ENCODE data around the gene SP100. TPM values are rescaled to one million over a fixed set of nuclear protein-coding genes. Genes with fewer than 3 reads are reported as not detected.
"Not testable (repeated sequence)": the region's sequence is repeated elsewhere in the genome, so short reads cannot be mapped to it uniquely, and the experiment has no call there.

The SP100 gene
- not detected in 2 replicates for polyA plus RNA-seq (2014; cell fraction: cytosol; rRNA removed)
- not detected in 2 replicates for polyA plus RNA-seq (2014; cell fraction: nucleus; rRNA removed)

DNA sequence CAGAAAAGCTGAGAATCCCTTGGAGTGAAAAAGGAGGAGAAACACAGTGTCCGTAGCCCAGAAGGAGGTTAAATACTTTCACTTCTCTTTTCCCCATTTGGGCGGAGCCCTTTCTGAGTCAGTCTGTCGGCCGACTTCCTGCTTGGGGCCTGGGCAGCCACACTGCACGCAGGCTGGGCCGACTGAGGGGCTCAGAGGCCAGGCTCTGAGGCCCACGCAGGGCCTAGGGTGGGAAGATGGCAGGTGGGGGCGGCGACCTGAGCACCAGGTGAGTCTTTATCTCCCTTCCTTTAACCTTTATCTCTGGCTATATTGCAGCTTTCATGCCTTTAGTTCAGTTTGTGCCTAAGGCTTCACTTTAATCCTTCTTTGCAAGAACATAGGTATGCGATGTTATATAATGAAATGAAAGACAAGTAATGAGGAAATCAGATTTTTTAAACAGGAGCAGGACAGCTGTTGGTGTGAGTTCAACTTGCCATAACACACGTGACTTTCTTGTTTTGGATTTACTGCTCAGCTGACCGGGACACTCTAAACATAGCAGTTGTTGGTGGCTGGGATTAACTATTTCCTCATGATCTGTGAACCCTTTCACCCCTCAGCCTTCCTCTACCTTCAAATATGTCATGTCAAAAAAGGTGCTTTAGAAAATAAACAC, at the start of gene SP100:
Gene SP100, plus strand, starts transcription at position 141 of the 661 bp plus-strand sequence. Its CDS starts 96 bp downstream, at position 237.
- DNase-seq (ENCODE audit: low spot score) = no peak

DNA sequence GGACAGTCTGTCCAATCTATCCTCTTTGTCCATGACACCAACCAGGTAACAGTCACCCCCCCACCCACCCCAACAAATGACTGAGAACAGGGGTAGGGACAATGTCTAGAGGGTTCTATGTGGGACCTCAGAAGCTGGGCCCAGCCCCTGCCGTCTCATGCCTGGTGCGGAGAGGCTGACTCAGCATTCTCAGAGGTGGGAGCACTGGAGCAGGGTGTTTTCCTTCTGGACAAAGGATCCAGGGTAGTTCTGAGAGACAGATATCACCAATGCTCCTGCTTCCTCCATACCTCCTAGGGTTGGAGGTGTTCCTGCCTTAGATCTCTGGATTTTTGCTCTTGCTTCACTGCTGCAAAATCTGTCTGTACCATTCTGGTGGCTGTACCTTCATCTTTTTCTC, 33.9 kb upstream of the SP100 start:
- DNase-seq (ENCODE audit: low spot score) = no peak

DNA sequence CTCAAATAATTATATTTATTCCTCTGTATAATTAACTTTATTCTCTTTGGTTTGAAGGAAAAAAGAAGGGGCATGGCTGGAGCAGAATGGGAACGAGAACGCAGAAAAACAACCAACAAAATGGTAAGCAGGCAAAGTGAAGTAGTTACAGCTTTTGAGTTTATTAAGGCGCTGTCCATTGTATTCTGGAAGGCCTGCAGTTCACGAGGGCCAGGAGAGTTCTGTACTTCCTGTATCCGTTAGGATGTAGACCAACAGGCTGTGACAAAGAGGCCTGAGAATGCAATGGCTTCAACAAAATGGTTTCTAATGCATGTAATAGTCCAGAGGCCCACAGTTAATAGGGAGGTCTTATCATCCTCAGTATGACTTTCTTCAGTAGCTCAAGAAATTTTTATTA, 32.5 kb upstream of the SP100 start:
- no peak for DNase-seq (ENCODE audit: low spot score)

DNA sequence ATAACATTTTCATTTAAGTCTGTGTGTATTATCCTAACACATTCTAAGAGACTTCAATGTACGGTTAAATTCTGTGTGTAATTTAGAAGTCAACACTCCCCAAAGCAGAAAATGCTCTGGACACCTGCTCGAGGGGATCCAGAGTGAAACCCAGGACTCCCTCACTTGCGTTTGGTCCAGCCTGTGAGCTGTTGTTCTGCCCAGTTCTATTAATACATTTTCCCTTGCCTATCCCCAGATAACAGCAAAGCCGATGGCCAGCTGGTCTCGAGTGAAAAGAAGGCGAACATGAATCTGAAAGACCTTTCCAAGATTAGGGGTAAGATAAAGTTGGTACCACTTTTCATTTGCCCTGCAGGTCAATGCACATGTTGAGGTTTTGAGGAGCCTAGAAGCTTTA, 31.0 kb upstream of the SP100 start:
- no peak for DNase-seq (ENCODE audit: low spot score)

DNA sequence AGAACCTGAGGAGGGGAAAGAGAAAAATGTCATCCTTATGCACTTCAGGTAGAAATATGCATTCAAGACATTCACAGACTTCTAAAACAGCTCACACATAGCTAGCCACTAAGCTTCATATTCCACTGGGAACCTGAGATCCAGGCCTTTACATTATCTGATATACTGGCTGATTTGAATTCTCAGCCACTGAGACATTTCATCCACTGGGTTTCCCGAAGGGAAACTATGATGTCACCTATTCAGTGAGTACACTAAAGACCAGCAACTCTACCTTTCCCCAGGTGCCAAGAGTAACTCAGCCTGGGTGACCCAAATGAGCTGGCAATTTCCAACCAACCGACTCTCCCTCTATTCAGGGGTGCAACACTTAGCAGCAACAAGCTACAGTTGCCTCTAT, 21.7 kb upstream of the SP100 start:
- DNase-seq (ENCODE audit: low spot score) = no peak

DNA sequence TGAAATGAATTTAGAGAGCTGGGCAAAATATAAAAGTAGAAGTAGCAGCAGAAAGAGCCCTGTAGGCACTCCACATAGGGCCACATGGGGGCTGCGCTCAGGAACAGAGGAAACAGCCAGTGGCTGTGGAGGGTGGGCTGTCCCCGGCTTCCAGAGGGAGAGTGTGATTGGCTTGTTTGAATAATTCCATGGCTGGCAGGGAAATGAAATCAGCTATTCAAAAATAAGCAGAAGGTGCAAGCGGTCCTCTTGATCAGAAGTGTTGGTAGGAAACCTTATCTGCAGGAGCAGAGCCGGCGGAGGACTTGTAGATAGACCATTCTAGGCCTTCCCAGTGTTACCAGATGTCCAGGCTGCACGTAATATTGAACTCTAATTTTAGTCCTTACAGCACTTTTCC, 17.3 kb upstream of the SP100 start:
- DNase-seq (ENCODE audit: low spot score) = not testable (repeated sequence)

DNA sequence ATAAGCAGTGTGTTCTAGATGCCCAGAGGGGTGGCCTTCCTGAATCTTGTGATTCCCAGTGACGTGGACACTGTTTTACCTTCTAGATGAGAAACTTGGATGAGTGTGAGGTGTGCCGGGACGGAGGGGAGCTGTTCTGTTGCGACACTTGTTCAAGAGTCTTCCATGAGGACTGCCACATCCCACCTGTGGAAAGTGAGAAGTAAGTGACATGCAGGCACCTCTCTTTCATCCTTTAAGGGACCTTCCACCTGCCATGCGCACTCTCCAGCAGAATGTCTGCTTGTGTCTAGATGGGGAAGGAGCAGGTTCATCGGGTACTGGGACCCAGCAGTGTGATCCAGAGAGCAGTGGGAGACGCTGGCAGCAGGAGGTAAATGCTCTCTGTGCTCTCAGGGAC, 16.0 kb upstream of the SP100 start:
- DNase-seq (ENCODE audit: low spot score) = no peak

DNA sequence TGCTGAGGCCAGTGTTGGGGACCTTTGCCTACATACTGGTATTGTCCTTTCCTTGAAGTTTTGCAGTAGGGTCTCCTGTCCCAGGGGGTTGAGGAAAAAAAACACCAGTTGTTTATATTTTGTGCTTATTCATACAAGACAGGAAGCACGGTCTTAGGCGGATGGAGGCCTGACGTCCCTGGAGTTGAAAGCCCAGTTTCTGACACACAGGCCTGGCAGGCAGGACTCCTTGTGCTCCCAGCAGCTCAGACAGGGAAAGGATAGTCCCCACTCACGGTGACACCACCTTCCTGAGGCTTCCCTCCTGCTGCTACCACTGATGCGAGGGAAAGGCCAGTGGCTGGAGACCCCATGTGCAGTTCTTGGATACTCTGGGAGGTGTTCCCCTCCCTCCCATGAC, 15.5 kb upstream of the SP100 start:
- no peak for DNase-seq (ENCODE audit: low spot score)

DNA sequence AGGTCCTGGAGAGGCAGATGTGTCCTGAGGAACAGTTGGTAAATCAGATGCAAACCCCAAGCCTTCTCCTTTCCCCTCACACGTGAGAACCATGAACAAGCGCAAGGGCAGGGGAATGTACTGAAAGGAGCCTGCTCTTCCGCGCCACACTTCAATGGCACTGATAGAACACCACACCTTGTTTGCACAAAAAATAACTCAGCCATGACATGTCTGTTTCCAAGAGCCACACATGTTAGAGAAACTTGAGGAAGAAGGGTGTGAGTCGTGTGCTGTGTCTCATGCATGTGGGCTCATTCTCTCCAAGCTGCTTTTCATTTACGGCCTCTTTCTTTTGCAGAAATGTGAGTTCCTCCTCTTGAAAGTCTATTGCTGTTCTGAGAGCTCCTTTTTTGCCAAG, 15.0 kb upstream of the SP100 start:
- not testable (repeated sequence) for DNase-seq (ENCODE audit: low spot score)

DNA sequence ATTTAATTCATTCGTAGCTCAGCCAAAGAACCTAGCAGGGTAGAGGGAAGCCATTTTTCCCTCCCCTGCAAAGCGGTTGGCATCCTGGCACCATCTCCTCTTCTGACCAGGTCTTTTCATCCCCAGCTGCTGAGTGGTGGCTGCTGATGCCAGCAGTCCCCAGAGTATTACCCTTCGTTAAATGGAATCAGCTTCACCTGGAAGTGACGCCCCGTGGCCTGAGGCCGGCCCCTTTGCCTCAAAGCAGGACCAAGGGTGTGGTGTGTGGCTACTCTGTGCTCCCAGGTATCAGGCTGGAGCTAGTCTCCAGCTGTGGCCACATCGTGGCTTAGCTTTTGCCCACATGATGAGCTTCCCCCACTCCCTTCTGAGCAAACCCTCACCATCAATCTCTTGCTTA, 12.3 kb upstream of the SP100 start:
- no peak for DNase-seq (ENCODE audit: low spot score)

DNA sequence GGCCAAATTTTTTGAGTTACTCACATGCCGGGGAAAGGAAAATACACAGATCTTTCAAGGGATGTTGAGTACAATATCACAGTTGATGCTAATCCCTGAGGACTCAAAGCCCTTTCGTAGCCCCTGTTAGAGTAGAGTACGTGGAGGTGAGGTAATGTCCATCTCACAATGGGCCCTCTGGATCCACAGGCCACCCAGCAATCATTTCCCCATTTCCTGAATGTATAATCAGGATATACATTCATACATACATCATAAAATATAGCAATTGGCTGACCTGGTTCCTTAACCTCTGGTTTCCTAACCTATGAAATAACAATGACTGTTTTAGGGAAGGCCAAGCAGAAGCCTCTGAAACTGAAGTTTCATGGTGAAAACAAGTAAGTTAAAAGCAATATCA, 10.2 kb upstream of the SP100 start:
- DNase-seq (ENCODE audit: low spot score) = no peak

DNA sequence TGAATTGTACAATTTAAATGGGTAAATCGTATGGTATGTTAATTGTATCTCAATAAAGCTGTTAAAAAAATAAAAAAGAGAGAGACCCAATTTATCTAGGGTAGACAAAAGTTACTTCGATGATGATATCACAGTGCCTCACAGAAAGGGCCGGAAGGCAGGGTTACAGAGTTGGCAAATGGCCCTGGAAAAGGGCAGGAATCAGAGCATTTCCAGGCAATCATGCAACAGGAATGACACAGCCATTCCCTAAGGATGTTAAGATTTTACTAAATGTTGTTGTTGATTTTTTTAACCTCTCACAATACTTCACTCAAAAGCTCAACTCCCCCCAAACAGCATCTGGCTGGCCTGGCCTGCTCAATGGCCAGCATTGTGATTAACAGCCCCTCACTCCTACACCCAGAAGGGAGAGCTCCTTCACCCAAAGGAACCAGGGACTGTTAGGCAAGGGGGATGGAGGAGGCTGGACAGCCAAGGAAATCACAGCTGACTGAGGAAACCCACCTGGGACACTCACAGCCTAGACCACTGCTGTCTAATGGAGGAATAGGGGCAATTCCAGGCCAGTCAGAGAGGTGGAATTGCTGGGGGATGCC, 7.7 kb upstream of the SP100 start:
- DNase-seq (ENCODE audit: low spot score) = no peak

DNA sequence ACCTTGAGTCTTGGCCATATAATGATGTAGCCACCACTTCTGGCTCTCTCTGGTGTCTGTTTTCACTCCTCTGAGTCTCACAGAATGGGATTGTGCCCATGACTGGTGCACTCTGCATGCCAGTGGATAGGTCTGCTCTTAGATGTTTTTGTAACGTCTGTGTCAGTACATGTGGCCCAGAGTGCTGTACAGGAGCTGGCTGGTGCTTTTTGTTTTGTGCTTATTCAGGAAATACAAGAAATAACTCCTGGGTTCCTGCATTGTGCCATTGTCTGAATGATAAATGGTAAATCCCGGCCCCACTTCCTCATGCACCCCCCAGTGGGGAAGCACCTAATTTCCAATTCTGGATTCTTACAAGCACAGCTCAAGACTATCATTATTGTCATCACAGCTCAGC, 6.7 kb upstream of the SP100 start:
- DNase-seq (ENCODE audit: low spot score) = not testable (repeated sequence)

DNA sequence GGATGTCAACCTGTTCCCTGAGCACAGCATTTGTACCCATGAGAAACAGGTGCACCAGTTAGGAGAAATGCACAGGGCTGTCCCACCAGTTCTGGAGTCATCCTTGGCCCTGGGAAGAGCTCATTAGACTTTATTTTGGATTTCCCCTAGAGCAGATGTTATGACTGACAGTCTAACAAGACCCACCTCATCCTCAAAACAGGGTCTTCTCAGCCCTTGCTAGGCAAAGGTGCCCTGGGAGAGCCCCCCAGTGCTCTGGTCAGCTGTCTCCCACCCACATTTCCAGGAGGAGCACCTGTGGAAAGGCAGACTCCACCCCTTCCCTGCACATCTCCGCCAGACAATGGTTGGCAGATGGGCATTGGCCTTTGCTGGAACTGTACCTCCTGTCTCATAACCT, 5.7 kb upstream of the SP100 start:
- DNase-seq (ENCODE audit: low spot score) = no peak

DNA sequence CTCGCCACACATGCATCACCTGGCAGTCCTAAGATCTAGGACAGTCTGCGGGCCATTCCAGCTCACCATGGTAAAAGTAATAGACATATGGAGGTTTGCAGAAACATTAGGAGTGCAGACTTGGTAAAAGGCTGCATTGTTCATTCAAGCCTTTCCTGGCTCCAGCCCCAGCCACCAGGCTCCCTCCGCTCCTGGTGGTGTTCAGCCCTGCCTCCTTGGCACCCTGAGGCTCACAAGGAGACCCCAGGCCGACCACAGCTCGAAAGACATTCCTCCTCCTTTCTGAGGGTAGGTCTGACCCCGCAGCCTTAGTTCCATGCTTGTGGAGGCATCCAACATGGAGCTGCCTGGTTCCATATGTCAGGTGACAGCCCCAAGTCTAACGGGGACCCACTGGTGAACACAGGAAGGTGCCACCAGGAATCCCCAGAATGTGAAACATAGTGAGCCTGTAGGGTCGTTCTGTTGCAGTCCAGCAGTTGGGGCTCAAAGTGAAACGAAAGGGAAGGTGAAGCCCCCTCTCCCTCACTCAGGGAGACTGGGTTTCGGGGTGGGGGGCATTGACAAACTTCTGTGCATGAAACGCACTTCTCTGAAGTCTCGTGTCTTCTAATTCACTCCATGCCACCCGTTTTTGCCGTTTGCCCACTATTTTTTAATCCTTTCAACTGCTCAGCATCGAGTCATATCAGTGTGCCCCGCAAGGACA, 5.0 kb upstream of the SP100 start:
- no peak for DNase-seq (ENCODE audit: low spot score)

DNA sequence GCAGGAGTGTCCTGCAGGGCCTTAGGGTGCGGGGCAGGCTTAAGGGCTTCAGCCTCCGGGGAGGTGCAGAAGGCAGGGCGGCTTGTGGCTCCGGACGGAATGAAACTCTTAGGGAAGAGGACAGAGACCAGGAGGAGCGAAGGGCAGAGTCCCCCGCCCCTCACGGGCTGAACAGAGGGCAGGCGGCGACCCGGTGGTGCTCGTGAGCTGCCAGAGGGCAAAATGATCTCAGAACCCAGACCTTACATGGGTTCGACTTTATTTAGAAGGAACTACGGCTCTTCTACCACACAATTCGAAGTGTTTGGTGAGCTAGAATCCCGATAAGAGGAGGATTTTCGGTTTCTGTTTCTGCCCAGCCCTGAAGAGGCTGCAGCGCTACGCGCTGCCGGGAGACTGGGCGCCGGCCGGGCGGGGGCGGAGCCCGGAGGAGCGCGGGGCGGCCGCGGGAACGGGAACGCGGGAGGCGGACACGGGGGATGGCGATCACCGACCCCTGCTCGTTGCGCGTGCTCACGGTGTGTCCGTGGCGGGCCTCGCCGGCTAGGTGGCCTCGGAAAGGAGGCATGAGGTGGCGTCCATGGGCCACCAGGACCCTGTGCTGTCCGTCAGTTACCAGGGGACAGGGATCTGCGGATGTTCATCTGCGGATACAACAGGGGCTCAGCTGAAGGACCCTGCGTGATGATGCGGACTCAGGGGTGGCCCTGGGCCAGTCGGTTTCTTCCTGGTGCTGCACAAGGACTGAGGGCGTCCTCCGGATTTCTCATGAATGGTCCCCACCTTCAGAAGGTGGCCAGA, 4.2 kb upstream of the SP100 start:
- no peak for DNase-seq (ENCODE audit: low spot score)

DNA sequence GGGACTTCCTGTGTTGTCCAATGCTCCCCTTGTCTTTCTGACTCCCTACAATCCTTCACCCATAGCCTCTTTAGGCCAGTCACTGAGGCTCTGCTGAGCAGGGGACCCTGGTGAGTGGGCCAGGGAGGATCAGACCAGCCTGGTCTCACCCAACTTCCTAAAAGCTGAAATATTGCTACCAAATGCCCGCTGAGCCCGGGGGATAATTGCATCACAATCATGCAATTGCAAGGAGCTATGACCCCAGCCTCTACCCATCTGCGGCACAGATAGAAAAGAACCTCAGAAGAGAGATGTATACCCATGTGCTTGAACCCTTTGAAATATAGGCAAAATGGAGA, 3.7 kb upstream of the SP100 start:
- DNase-seq (ENCODE audit: low spot score) = no peak

DNA sequence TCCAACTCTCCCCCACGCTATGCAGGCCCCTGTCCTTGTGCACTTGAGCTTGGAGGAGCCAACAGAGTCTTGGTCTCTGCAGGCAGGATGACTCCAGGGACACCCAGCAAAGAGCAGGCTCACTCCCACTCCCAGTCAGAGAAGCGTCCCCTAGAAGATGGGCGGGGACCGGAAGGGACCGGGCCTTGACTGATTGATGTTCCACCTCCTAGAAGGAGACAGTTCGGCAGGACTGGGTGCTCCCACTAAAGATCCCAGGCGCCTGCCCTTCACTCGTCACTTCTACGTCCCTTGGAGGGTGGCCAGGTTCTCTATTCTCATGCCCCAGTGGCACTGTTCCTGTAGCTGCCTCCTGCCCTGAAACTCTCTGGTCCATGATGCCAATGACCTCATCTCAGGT, 3.2 kb upstream of the SP100 start:
- no peak for DNase-seq (ENCODE audit: low spot score)

DNA sequence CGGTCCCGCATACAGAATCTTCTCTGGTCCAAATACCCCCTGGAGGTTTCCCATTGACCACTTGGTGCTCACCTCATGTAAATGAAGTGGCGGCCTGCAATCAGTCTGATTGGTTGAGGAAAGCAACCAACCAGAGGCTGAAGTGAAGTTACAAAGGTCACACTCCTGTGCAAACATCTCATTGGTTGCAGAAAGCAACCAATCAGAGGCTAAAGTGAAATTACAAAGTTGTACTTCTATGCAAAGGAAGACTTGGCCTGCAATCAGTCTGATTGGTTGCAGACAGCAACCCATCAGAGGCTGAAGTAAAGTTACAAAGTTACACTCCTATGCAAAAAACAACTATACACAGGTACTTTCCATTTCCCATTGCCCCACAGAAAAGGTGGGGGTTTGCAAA, 2.5 kb upstream of the SP100 start:
- DNase-seq (ENCODE audit: low spot score) = no peak

DNA sequence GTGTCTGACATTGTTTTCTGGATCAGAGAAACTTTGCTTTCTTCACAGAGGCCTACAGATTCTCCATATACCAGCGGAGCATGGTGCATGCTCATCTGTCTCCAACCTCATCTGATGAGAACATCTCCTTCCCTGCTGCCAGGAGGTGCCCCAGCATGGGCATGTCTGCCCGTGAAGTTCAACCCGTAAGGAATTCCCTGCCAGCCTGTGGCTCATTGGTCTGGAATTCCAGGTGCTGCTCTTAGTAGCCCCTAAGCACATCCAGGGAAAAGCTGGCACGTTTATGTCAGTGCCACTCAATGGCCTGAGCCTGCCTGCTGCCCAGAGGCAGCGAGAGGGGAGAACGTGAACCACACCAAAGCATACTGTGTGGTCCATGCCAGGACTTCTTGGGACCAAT, 1.7 kb upstream of the SP100 start:
- no peak for DNase-seq (ENCODE audit: low spot score)

DNA sequence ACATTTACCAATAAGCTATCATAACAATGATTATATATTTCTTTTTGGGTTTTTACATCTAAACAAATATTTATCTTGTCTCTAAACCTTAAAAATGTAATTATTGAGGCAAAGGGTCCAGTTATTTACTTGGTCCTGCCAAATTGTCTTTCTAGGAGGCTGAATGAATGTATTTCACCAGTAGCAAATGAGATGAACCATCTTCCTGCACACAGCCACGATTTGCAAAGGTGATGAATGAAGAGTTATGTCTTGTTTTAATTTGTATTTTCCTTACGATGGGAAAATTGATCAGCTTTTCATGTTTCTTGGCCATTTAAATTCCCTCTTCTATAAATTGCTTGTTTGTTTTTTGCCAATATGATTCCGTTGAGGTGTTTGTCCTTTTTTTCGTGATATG, 1.4 kb downstream of the SP100 start:
- DNase-seq (ENCODE audit: low spot score) = no peak

DNA sequence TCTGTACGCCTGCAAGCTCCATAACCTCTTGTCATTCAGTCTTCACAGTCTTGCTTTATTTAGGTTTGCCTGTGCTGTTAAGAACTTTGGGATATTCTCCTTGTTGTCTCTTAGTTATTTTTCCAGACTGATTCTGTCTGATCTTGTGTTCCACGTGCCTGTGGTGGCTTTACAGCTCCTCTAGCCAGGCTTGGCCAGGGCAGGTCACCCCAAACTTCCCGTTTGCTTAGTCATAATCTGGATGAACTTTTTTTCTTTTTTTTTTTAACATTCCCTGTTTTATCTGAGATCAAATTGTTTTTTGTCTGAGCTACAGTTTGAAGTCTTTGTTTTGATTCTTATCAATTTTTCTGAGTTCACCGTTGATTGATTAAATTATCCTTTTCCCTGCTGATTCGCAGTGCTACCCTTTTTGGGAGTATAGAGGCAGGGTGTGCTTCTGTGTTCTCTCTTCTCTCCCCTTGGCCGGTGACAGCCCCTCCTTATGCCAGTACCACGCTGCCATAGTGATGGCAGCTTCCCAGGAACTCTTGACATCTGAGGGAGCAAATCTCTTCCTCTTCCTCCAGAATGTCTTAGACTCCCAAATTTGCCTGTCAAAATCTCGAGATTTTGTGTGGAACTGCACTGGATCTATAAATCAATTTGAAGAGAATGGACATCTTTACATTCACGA, 2.5 kb downstream of the SP100 start:
- no peak for DNase-seq (ENCODE audit: low spot score)
